DMS53 (cell line): ENCODE data around the gene FKBP4.

Source experiments
- DNase-seq: peaks from one replicate; lab custom pipeline; 2025; lab: John Stamatoyannopoulos, UW

The FKBP4 gene

GRCh38 chr12:2779281-2779680 is 15.5 kb upstream of the FKBP4 start:
- no peak for DNase-seq

GRCh38 chr12:2783936-2784600 is 10.7 kb upstream of the FKBP4 start:
- DNase-seq, result peak; percentile 82

DNA sequence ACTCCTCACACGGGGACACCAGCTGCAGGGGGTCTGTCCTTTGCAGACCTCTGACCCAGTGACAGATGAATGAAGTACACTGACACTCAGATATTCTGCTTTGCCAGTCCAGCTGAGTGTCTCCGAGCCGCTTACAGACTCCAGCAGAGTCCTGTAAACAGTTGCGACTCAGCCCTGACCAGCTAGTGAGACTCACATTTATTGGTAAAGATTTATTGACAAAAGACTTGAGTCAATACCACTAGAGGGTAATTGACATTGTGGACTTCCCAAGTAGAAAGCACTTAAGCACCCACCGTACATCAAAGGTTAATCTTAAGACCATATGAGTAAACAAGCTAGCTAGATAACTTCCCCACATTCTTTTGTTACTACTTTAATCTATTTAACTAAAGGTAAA is 9.8 kb upstream of the FKBP4 start:
- DNase-seq, result peak; percentile 71

DNA sequence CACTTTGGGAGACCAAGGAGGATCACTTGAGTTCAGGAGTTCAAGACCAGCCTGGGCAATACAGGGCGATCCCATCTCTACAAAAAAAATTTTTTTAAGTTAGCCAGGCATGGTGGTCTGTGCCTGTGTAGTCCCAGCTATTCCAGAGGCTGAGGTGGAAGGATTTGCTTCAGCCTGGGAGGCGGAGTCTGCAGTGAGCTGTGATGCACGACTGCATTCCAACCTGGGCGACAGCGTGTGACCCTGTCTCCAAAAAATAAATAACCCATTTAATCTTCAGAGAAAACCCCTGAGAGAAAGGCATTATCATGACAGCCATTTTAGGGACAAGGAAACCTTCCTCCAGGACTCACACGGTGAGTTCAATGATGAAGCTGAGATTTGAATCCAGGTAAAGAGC is 3.7 kb upstream of the FKBP4 start:
- no peak for DNase-seq

DNA sequence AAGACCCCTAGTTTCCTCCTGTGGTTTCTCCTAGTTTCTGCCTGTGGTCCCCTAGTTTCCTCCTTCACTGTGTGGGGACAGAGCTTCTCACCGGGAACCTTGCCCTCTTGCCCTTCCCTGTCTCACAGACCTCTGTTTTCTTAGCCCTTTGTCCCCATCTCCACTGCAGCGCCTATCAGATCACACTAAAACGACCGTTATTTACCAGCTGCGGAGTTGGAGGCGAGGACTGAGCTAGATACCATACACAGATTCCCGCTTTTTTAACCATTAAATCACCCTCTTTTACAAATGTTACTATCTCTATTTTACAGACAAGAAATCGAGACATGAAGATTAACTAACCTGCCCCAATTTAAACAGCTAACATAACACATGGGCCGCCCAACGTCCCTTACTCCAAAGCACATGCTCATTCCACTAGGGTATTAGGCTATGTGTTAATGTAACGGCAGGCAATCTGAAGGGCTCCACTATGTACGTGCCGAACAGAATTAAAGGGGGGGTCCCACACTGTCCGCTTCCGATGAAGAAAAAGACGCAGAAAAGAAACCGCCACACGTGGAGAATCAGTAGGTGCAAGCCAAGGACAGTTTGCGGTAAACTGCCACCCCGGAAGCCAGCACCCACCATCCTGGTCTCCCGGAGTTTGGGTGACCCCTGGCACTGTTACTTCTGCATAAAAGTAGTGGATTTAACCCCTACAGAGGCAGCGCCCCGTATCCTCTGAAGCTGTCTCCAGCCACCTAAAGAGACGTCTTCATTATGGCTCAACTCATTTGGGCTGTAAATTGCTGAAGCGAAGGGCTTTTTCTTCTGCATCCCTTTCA is 1.9 kb upstream of the FKBP4 start:
- DNase-seq, result no peak

DNA sequence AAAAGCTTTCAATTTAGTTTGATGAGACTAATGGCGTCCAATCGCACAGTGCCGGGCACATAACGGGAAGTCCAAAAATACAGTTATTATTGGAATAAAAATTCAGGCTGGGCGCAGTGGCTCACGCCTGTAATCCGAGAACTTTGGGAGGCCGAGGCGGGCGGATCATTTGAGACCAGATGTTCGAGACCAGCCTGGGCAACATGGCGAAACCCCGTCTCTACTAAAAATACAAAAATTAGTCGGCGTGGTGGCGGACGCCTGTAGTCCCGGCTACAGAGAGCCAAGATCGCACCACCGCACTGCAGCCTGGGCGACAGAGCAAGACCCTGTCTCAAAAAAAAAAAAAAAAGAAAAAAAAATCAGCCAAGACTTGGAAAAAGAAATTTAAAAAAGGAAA is 1.2 kb upstream of the FKBP4 start:
- no peak for DNase-seq

DNA sequence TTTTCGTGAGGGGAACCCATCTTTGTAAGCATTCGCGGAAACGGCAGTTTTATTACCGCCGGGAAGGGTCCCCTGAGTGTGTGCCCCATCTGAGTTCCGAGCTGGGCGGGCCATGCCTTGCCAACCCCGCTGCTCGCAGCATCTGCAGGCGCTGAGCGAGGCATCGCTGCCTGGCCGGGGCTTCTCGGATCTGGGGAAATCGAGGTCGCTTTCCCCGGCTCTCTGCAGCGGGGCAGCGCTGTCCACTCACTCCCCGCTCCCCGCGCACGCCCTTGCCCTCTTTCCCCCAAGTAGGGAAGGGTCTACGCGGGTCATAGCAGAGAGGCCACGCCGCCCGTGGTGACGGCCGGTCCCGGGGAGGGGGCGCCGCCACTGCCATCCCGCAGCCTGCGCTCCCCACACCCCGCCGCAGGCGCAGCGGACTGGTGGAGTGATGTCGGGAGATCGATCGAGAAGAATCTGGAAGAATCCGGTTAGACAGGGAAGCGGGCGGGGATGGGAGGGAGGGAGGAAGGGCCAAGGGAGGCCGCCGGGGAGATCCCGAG is 507 bp upstream of the FKBP4 start:
- peak; percentile 89 for DNase-seq

- DNase-seq, result peak; percentile 88
Measured at GRCh38 chr12:2795291-2796186, 769 bp downstream of the FKBP4 start.

DNA sequence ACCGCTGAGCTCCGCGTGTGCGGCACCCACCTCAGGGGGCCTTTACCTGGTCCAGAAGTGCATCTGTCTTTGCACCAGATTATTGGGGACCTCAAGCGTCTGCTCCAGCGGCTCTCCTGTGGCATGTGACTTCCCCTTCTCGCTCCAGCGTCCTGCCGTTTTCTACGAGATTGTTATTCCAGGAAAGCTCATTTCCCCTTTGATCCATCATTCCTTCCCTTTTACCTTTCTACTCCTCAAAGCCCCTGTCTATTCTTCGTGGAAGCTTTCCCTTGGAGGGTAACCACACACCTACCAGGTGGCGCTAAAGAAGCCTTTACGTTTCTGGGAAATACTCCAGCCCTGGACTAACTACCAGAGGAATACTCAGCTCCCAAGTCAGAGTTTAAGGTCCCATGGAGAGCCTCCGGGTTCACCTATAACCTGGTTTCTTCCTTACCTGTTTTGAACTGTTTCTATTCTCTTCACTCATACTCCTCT is 1.5 kb downstream of the FKBP4 start:
- DNase-seq, result peak; percentile 65

DNA sequence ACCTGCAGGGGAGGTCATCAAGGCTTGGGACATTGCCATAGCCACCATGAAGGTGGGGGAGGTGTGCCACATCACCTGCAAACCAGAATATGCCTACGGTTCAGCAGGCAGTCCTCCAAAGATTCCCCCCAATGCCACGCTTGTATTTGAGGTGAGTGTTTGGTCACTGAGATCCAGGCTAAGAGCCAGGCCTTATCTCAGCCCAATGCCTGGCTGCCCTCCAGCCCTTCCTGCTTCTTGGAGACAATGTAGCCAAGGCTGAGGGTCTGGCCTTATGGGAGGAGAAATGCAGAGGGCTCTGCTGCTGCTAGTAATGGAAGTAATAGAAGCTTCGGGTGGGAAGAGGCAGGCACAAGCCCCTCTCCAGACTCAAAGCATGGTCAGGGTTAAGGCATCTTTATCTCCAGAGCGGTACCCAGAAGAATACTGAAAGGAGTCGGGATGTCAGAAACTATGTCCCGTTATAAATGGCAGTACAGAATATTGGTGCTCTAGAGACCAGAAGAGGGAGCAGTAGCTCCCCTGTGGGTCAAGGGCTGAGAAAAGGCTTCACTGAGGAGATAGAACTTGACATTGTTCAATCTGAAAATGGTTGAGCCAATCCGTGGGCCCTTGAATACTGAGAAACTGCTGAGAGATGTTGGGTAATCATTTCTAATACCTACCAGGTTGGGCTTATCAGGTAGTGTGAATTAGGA is 3.1 kb downstream of the FKBP4 start:
- DNase-seq, result no peak

GRCh38 chr12:2800046-2800570 is 5.3 kb downstream of the FKBP4 start:
- no peak for DNase-seq

GRCh38 chr12:2801044-2801783 is 6.4 kb downstream of the FKBP4 start:
- no peak for DNase-seq

DNA sequence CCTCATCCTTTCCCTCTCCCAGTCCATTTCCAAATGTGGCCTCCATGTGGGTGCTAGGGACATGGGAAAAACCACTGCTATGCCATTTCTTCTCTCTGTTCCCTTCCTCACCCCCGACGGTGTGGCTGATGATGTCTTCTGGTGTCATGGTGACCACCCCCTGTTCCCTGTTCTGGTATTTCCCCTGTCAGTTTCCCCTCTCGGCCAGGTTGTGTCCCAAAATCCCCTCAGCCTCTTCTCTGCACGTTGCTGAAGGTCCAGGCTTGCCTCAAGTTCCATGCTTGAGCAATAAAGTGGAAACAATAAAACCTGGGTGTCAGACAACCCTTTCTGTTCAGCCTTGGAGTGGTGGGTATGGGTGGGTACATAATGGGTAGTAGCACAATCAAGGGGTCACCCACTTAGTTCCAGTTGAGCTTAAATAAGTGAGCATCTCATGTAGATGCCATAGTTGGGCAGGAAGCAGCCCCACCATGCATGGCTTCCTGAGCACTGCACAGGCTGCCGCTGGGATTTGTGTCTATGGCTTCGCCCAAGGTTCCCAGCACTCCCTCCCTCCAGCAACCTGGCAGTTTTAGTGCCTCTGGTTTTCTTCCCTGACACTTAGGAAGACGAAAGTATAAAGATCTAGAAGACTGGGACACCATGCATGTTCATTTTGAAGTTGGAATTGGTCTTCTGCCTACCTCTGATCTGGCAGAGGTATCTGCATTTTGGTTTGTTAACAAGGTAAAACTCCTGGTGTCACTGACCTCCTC is 9.0 kb downstream of the FKBP4 start:
- DNase-seq, result no peak

DNA sequence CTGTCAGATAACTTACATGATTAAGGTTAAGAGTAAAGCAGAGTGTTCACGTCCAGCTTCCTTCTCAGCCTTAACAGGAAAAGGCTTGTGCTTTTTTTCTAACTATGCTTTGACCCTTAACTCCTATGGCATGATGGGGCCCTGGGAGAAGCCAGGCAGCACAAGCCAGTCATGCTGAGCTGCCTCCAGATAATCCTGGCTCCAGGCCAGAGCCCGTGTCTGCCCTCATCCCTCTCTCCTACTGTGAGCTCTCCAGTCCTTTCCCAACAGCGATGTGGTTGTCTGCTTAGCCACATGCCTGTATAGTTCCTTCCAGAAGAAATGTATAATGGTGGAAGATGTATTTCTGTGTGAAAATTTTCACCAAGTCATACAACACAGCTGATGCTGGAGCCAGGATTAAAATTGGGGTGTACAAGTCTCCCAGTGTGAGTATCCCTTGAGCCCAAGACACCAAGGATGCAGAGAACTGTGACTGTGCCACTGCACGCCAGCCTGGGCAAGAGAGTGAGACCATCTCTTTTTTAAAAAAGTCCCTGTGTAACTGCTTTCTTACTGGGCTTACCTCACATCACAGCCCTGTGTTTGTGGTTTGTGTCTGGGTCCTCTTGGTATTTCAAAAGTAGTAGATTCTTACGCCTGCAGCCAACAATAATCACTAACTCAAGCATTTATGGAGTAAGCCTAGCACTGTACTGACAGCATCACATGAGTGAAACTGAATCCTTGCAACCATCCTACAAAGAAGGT is 9.8 kb downstream of the FKBP4 start:
- no peak for DNase-seq

DNA sequence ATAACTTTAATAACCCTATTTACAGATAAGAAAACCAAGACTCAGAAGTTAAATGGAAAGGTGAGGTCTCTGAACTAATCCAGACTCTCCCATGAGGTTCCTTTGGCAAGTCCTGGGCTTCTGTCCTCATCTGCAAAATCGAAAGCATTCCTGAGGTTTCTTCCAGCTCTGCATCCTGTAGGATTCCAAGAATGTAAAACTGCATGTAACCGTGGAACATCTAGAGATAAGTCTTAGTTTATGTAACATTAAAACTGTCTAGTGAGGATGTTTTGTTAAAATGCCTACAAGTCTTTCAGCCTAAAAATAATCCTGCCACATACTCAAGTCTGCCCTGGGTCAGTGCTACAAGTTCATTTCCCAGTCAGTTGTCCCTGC is 10.4 kb downstream of the FKBP4 start:
- DNase-seq, result no peak

- DNase-seq, result no peak
Measured at GRCh38 chr12:2806700-2807099, 11.9 kb downstream of the FKBP4 start.

- peak; percentile 64 for DNase-seq
Measured at GRCh38 chr12:2811801-2812200, 17.0 kb downstream of the FKBP4 start.

GRCh38 chr12:2812290-2813213 is 17.8 kb downstream of the FKBP4 start, which contains the start of gene ITFG2:
Gene ITFG2, plus strand, starts transcription at chr12:2812668. Its CDS starts 93 bp downstream, at chr12:2812761.
- DNase-seq, result peak; percentile 100
